ENCODE measurements around the gene METTL6.
"Not testable (repeated sequence)": the region's sequence is repeated elsewhere in the genome, so short reads cannot be mapped to it uniquely, and the experiment has no call there.

METTL6 gene

DNA sequence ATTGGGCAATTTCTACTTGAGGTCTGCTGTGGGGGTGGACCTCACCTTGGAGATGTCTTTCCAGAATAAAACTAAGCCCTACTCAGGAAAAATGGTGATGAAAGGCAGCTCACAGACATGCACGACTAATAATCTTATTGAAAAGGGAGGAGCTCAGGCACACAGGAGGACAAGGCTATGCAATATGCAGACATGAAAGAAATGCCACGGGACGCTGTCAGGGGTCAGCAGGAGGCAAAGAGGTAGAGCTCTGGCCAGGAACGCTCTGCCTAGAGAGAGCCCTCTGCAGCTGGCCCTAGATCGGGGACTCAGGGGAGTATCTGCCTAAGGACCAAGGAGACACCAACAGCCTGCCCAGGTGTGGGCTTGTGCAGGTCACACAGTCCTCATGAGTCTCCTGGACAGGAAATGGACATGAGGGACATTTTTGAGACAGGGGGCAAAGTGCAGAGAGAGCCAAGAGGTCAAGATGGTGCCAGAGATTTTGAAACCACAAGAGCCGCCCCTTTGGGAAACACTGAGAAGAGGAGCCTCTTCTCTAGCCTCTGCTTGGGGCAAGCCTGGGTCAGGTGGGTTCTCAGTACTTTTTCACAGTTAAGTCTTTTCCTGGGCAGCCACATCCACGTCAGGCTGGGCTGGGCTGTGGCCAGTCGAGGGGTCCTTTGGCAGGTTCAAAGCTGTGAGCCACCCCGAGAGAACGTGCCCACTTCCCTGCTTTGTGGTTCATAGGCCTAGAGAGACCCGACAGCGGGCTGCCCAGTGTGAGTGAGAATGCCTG is 23.3 kb upstream of the METTL6 start:
- DNase-seq, result no peak

DNA sequence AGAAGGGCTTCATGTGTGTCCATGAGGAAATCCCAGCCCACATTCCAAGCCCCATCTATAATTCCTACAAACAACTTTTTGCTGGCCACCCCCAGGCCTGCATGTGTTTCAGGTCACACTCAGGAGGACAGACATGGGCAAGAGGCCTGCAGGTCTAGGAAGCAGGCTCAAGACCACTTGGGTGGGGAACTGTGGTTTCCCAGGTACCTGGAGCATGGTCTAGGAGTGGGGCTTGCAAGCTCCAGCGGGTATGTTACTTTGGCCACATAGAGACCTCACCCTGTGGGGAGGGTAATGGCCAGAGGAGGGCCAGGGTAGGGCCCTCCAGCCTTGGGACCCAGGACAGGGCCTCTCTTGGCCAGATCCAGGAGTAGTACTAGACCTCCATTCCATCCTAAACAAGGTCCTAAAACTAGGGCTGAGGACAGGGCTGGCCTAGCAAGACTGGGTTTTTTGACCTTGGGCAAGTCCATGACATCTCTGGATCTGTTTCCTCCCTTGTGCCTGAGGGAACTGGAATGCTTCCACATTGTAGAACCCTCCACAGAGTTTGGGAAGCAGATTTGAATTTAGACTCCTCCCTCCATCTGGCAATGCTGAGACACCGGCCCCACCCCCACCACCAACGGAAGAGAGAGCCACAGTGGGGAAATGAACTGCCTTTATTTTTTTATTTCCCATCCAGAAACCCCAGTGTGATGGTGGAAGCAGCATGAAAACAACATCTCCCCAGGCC is 22.3 kb upstream of the METTL6 start:
- no peak for DNase-seq

DNA sequence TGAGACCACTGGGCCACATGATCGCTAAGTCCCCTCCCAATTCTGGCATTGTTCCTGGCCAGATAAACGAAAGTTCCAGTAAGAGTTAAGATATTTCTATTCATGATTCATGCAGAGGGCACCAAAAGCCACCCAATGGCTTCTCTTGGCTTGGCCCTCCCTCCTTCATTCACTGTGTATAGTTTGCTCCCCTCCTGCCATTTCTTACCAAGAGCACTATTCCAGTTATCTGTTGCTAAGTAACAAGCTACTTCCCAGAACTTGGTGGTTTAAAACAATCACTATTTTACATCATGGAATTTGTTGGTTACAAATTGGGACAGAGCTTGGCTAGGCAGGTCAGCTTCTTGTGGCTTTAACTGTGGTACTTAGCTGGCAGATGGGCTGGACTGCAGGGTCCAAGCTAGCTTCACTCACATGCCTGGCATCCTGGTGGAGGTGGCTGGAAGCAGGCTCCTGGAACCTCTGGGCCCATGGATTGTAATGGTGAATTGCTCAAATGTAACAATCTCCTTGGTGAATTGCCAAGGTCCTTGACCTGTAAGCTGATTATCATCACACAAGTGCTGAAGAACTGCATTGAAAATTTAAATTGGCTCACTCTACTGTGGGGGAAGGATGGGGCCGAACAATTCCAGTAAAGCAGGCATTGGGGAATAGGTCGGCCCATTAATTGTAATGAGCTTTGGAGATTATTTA is 16.6 kb upstream of the METTL6 start:
- no peak for DNase-seq

DNA sequence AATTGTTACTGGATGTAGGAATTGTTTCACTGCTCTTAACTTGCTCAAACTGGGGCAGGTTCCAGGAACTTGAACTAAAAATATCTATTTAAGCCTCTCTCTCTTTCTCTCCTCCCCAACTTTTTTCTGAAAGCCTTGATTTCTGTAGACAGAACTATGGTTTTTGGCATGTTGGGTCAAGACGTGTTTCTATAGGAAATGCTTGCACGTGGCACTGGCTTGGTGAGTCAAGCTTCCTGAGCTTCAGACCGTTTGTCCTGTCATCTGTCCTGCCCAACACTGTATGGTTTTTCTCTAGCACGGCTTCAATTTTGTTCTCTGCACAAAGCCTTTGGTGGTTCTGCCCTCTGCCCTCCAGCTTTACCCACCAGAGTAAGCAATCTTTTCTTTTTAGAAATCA is 13.5 kb upstream of the METTL6 start:
- no peak for DNase-seq

DNA sequence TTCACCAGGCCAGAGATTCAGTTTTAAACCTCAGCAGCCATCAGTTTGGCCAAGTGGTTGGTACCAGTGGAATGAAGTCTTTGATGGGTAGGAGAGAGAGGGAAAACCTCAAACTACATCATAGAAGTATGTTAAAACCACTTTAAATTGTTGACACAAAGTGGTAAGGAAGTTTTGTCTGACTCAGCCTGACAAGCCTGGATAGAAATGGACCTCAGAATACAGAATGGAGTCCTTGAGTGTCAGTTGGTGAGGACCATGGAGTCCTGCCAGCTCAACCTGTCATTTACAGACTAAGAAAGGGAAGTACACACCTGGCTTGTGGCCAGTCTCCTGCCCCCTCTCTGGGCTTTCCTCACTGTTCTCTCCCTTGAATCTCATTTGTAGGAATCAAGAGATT is 12.1 kb upstream of the METTL6 start:
- DNase-seq, result no peak

DNA sequence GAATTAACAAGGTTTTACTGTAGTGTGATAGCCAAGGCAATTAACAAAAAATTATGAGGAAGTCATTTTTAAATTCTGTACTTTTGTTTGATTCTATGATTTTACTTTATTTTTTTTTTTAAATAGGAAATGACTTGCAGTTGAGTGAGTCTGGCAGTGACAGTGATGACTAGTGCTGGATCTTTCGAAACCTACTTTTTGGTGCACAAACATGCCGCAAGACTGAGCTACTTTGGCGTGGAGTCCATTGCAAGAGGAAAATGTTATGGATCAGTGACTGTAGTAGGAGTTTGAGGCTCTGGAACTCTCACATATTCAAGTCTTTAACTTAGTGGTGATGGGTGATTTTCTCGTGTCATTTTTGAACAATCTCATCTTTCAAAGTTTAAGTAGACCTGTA is 11.6 kb upstream of the METTL6 start:
- DNase-seq, result no peak

DNA sequence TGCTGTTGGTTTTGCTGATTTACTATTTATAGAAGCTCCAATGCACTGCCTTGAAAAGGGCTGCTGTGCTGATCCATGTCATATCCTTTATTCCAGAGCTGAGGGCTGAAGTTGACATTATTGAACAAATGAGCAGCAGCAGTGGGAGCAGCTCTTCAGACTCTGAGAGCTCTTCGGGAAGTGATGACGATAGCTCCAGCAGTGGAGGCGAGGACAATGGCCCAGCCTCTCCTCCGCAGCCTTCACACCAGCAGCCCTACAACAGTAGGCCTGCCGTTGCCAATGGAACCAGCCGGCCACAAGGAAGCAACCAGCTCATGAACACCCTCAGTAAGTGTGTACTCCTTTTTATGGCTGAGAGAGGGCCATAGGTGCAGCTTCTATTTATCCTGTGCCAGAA is 8.9 kb upstream of the METTL6 start:
- DNase-seq, result no peak

DNA sequence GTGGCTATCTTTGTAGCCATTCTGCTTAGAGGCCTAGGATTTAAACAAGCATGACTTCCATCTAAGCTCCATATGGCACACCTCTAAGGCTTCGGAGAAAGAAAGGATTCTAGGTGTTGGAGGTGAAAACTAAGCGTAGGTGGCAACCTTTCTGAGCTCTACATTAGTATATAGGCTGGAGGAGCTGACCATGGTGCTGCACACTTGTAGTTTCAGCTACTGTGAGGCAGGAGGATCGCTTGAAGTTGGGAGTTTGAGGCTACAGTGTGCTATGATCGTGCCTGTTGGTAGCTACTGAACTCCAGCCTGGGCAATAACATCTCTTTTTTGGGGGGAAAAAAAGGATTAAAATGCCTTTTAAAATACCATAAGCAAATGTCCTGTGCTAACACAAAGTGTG is 7.4 kb upstream of the METTL6 start:
- DNase-seq, result no peak

DNA sequence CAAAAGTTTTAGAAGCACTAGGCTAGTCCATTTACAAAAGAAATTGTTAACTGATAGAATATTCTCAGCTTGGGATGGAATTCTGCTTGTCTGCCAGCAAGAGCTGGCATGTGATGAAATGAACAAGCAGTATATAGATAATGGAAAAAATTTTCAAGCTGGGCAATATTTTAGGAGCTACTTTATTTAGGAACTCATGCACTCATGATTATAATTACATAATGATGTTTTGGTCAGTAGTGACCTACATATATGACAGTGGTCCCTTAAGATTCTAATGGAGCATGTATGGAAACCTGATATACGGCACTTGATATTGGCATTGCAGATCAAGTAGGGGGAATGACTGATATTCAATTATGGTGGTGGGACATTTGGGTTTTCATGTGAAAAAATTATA is 6.2 kb upstream of the METTL6 start:
- DNase-seq, result no peak

DNA sequence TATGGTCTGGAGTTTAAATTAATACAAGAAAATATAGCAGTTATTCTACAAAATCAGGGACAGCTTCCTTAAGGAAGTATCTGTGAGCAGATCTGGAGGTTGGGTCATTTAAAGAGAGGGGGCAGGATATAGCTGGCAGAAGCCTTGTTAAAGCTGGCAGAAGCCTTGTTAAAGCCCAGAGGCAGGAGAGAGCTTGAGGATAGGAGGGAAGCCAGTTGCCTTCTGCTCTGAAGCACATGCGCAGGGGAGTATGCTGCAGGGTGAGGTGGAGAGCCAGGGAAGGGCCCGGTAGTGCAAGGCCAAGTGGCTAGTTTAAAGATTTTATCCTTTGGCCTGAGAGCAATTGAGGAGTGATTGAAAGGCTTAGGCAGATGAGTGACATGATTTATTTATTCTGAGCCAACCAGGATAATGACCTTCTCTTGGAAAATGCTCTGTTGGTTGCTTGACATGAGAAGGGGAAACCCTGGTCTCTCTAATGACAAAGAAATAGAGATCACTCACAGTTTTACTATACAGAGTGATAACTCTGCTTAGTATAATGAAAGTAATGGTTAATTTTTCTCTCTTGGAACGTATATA is 4.0 kb upstream of the METTL6 start:
- no peak for DNase-seq

DNA sequence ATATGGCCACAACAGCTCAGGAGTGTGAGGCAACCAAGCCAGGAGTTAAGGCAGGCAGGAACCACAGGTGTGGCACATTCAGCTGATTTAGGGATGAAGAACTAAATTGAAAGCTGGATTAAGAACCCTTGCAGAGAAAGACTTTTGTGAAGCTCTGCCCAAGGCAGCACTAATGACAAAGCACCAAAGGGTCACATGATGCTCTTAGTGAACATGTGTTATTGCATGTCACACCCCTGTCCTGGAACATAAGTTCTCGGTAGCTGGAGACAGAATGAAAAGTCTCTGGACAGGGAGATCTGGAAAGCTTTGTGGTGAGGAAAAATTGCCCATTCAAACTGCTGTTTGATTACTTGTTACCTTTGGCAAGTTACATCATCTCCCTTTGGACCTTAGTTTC is 3.3 kb upstream of the METTL6 start:
- no peak for DNase-seq

DNA sequence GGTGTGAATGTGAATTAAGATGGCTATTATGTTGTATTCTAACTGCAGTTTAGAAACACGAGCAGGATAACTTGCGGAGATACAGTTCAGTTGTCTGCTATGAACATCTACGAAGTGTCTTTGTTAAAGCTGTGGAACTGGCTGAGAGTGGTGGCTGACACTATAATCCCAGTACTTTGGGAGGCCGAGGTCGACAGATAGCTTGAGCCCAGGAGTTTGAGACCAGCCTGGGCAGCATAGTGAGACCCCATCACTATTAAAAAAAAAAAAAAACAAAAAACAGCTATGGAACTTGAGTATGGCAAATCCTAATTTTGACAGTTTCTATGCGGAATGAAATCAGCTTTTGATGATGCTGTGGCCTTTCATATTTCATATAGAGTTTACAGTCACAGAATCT is 1.7 kb upstream of the METTL6 start:
- no peak for DNase-seq

DNA sequence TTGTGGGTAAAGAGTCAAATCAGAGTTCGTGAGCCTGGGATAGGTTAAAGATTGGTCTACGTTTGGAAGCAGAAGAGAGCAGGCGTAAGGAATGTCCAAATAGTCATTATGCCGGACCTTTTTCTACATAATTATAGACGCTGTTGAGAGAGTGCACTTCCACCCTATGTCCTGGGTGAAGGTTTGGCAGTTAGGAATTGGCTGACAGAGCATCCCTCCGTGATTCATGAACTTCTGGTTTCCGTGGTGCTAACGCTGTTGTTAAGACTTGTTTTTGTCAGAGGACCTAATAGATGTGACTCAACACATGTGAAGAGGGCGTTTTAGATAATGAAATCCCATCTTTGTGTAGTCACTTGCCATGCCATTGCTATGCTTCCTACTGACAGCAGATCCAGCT is 1.2 kb upstream of the METTL6 start:
- DNase-seq, result no peak

DNA sequence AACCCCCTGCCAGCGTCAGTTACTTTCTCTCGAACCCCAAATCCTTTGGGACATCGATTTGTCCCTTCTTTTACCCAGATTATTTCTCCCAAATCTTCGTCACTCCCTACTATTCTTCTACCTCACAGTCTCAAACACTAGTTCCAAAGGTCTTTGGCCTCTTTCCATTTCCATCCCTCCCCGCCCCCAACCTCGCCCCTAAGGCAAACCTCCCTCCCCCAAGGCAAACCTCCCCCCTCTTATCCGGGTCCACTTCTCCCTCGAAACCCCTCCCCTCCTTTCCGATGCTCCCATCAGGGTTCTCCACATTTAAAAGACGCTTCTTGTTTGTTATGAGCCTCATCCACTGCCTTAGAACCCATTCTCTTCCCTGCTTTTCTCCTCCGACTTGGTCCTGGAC is 637 bp upstream of the METTL6 start:
- no peak for DNase-seq

DNA sequence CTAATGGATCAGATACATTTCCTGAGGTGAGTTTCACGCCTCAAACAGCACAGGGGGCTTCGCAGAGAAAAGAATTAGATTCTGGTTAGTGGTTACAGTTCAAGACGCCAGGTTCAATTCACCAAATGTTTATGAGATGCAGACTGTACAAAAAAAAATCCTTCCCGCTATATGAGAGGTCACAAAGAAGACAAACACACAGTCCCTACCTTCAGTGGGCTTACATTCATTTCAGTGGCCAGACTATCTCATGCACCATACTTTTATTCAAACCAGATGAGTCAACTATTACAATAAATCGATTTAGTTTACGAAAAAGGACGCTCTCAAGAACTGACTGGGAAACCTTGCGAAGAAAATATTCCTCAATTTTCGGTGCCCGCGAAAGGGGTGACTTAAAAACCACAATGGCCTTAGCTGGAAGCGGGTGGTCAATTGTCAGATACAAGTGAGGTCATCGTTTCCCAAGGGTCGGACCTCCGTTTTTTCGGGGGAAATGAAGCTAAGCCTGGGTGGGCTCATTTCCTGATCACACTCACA is 695 bp downstream of the METTL6 start:
- DNase-seq, result no peak

DNA sequence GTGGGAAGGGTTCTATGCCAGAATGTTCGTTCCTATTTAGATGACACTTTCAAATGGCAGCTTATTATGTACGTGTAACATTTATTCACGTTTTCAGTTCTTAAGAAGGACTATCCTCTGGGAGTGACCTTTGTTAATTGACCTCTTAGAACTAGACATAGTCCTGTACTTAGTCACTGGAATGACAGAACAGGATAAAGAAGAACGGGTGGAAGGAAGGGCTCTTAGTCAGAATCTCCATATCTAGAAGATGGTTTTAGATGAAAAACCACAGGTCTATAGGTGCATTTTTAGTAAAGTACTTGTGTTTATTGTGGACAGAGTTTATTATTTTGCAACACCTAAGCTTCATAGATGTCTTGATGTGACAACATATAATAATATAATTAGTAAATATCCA is 6.5 kb downstream of the METTL6 start:
- no peak for DNase-seq

DNA sequence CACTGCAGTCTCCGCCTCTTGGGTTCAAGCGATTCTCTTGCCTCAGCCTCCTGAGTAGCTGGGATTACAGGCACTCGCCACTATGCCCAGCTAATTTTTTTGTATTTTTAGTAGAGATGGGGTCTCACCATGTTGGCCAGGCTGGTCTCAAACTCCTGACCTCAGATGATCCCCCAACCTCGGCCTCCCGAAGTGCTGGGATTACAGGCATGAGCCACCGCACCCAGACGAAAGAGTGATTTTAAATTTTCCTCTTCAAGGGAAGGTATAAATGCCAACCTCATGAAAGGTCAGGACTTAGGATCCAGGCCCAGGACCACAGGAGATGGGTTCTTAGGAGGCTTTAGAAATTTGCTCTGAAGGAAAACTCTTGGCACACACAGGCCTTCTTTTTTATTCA is 16.4 kb downstream of the METTL6 start:
- DNase-seq, result not testable (repeated sequence)

DNA sequence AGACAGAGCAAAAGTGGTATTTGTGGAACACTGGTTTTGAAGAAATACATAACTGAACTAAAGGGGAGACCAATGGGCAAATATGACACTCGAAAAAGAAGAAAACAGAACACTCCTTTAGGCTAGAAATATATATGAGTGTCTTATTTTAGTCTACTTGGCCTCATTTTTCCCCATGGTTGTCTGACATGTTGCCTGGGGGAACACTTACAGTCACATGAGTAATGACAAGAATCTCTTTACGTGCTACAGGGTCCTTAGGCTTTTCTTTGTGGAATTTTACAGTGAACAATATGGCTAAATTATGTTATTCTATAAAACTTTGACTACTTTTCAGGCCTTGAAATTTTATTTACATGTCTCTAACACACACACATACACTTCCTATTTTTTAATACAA is 17.6 kb downstream of the METTL6 start:
- no peak for DNase-seq

DNA sequence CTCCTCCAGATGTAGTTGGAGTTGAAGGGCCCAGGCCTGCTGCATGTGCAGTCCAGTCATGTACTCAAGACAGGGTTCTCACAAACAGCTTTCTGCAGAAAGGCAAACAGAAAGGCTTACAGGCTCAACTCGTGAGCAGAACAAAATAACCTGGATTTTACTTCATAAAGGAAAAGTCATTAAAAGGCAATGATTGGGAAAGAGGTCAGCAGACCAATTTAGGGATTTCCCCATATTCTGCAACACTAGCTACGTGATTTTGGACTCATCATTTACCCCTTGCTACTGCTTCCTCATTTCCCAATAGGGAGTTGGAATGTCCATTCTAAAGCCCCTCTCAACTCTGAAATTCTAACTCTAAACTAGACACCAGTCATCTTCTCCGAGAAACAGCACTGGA is 18.1 kb downstream of the METTL6 start:
- no peak for DNase-seq

DNA sequence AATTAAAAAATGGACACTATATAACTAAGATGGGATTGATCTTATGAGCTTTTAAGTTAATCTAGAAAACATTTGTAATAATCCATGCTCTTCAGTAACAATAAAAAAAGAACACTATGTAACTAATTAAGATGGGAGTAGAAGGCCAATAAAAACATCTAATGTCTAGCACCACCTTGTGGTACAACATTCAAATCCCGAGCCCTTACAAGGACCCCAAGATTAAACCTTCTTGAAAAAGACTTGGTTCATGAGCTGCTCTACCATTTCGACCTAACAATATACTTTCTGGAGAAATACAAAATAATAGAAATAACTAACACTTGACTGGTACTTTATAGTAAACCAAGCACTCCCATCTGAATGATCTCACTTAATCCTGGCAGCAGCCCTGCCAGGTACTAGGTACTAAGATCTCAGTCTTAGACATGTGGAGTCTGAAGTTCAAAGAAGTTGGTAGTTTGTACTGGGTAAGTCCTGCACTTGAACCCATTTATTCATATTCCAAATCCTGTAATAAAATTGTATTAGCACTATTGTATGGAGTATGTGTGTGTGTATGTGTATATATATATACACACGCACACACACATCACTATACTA is 21.8 kb downstream of the METTL6 start:
- no peak for DNase-seq

DNA sequence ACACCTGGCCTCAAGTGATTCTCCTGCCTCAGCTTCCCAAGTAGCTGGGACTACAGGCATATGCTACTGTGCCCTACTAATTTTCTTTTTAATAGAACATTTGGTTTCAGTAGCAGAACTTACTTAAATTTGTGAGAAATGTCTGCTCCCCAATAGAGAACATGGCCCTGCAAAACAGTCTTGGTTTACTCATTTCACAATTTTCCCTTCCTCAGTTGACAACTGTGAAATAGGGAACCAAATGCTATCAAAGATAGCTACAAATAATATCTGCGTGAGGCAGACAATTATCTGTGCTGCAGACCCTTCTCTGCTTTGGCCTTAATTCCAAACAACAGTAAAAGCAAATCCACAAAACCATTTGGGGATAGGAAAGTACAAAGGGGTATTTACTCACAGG is 22.6 kb downstream of the METTL6 start:
- no peak for DNase-seq

DNA sequence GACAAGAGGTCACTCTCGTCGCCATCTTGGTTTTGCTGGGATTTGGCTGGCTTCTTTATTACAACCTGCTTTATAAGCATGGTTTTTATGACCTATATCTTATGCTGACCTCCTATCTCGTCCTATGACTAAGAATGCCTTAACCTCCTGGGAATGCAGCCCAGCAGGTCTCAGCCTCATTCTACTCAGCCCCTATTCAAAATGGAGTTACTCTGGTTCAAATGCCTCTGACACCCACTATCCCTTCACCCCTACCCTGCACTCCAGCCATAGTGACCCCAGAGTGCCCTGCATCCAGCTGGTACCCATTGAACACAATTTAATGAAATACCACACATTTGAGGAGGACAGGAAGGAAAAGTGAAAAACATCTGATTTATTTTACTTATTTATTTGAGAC is 23.4 kb downstream of the METTL6 start:
- DNase-seq, result no peak

DNA sequence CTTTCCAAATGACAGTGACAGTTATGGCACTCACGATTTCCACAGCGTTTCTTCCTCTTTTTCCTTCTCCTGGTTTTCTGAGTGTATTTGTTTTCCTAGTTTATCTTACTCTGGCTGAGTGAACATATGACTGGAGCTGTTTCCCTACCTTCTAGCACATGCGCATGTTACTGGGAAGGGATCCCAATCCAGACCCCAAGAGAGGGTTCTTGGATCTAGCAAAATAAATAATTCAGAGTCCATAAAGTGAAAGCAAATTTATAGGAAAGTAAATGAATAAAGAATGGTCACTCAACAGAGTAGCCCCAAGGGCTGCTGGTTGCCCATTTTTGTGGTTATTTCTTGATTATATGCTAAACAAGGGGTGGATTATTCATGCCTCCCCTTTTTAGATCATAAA is 23.8 kb downstream of the METTL6 start:
- DNase-seq, result no peak

Measured in NCI-H1436 (cell line).